GM21786 (cell line): ENCODE data around the gene SORCS1.

ENCODE experiments used
- ATAC-seq: cut with Tn5 transposase; IDR thresholded peaks from one replicate; pipeline ENCODE4 v1.9.1; 2021; ENCODE audit not compliant: unreplicated experiment

SORCS1 gene

DNA sequence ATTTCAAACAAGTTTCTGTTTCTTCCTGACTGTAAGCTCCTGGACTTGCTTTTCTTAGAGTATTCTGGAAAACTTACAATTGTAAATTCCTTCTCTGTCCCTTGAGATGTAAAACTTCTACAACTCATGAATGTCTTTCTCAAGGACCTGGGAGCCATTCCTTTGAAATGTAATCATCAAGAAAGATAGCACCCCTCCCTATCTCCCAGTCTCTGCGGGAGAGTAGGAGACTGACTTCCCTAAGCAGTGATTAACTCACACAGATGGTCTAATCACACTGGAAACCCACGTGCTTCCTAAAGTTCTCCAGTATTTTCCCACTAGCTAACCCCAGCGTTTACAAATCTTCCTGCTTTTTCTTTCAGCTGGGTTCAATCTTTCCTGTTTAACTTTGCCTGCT, 549.4 kb downstream of the SORCS1 start:
- no peak for ATAC-seq

DNA sequence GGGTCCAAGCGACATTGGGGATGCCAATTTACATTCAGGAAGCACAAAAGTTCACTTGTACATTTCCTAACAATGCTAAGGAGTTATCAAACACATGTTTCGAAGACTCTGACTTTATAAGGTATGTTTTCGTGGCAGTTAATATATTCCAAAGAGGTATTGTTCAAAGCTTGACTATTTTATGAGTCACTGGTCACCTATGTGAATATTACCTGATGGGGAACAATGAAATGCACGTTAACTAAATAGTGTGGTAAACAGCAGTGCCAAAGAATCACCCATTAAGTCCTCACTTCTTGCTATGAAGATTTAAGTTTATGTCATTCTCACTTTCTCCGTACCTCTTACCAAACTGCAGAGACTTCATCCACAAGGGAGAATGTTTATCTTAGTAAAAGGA, 550.2 kb downstream of the SORCS1 start:
- no peak for ATAC-seq

DNA sequence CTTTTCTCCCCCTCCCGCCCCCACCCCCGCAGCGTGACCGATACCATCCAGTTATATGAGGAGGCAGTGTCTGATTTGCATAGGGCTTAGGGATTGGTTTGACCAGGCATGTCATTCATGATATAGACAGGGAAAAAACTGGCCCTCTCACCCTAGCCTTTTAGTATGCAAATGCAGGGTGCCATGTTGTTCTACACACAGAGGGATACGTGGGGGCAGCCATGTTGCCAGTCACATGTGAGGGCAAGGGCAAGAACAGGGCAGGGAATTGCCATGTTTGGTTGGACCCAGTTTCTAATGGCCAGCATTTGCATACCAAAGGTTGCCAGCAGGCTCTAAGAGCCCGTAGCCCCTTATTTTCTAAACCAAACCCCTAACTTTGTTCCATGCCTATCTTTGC, 552.1 kb downstream of the SORCS1 start:
- no peak for ATAC-seq

- ATAC-seq = no peak
These were observed 554.8 kb downstream of the SORCS1 start for GRCh38 chr10:106609470-106610266.

DNA sequence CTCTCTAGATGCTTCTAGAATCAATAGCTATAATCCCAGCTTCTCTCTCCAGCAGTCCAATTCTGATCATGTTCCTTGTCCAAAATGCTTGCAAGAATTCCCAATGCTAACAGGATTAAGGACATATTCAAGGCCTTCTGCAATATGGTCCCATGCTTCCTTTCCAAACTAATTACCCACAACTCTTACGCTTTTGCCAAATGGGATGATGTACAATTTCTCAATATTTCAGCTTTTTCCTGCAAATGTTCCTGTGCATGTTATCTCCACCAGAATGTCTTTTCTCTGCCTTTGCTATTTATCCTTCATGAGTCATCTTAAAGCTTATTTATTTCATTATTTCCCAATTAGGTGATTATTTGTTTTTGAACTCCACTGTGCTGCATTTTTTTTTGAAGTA, 556.4 kb downstream of the SORCS1 start:
- no peak for ATAC-seq

DNA sequence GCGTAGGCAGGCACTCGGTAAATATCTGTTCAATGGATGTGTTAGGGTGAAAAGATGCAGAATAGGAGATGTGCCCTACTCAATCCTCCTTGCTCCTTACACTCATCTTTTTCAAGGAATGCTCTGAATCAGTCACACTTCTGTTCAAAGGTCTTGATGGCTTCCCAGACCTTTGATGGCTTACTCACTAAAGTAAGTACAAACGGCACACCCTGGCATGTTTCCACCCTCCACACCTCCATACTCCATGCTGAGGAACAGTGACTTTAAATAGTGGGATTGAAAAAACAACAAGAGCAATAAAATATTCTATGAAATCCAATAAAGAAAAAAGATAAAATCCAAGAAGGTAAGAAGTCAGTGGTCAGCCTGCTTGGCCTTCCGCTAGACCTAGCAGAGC, 569.2 kb downstream of the SORCS1 start:
- no peak for ATAC-seq

DNA sequence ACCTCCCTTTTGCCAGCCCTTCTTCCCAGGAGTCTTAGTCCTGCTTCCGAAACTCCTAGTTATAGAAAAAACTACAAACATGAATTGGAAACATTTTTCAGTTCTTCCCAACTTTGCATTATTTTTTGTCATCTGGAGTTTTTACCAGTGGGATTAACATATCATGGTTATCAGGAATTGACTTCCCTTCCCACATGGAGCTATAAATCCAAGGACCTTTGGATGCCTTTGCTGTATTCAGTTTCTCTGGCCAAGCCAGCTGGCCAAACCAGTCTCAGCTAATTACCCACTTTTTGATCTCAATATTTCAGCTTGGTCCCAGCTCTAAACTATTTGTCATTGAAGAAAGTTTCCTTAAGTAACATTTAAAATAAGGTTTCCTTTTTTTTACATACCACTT, 570.6 kb downstream of the SORCS1 start:
- no peak for ATAC-seq

DNA sequence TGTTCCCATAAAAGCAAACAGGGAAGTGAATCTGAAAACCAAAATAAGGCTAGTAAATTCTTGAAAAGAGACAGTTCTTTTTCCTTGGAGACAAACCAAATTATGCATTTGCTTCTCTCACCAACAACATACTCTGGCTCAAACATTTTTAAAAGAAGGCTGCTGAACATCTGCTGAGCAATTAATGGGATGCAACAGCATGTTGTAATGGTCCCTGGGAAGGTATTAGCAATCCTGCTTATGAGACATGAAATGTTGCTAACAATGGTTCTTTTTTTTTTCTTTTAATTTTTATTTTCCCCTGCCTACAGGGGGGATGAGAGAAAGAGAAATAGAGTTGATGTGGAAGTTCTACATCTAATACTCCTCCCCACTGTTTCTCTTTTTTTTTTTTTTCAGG, 572.1 kb downstream of the SORCS1 start:
- no peak for ATAC-seq

DNA sequence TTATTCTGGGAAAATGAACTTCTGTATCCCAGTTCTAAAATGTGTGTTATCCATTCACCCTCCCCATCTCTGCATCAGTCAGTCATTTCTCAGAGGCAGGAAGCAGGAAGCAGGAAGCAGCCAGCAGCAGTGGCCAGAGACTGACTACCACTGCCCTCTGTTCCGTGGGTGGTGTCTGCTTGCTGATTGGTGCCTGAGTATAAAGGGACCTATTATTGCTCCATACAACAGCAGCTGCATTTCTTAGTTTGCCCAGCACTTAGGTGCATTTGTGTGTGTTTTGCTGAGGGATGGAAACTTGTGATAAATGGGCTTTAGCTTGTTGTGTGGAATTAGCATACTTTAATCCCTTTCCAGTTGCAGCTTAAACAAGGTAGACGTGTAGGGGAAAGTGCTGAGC, 582.2 kb downstream of the SORCS1 start:
- ATAC-seq = no peak

GRCh38 chr10:106577756-106578155, 586.8 kb downstream of the SORCS1 start:
- no peak for ATAC-seq

DNA sequence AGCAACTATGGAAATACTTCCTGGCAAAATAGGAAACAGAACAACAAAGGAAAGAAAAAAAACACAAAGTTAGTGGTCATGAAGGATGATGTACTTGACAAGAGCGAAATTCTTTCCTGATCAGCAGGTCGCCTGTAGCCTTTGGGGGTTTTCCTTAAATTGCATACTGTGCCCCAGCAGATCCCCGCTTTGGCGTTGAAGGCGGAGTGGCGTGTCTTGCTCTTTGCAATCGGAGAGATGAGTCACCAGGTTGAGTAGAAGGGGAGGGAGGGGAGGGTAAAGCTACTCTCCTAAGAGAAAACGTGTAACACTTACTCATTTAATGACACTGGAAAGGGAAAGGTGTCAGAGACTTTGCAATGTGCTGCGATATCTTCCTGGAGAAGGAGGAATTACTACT, 587.2 kb downstream of the SORCS1 start:
- ATAC-seq = no peak

DNA sequence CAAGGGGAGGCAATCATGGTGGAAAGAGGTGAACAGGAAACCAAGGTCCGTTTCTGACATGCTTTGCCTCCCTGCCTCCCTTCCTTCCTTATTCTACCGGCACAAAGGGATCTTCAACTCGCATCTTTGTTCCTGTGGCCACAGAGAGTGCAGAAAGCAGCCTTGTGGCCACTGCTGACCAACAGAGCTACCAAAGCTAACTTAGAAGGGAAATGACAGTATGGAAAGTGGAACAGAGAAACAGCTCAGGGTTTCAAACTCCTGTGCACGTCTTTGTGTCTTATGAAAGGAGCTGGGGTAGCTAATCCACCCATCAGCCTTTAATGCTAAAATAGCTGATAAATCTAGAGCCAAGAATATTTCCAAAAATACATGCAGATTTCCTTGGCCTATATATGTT, 588.0 kb downstream of the SORCS1 start:
- ATAC-seq = peak; percentile 70

GRCh38 chr10:106573106-106573505, 591.4 kb downstream of the SORCS1 start:
- ATAC-seq = no peak

DNA sequence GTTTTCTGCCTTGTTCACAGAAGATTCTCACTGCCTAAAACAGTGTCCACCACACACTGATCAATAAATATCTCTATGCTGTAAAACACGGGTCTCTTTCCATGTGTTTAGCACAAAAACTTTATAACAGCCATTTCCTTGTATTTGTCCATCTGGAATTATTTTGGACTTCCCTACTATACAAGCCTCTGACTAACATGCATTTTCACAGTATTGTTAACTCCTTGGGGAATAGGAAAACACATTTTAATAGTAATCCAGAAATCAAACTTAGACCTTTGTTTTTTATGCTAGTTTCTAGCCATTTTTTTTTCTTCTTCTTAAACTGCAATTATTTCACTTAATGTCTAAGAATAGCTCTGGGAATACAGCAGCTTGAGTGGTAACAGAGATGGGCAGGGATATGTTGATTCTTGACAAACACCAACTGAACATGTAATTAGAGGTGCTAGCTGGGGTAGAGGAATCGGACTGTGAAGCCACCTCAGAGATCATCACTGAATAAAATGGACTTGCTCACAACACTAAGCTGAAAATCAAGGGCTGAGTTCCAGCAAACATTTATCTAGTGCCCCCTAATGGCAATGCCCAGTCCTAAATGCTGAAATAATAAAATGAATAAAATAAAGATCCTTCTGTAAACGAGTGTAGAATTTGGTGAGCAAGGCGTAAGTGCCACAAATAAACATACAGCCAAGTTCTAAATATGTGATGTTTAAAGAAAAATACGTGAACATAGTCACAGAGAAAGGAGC, 593.1 kb downstream of the SORCS1 start:
- no peak for ATAC-seq

DNA sequence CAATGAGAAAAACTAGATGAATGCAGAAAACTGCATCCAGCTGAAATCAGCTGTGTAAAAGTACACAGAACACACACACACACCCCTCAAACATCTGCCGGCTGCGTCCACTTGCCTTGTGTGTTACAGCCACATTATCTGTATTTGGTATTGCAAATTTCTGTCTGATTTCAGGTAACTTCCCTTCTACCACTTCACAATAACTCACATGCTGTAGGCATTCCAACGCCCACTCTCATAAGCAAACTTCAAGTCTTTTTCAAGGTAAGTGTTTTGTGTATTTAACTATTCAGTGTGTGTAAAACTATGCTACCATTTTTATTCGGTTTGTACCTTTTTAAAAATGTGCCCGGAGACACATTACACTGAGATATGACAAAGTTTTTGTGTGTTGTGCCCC, 594.2 kb downstream of the SORCS1 start:
- ATAC-seq = no peak

DNA sequence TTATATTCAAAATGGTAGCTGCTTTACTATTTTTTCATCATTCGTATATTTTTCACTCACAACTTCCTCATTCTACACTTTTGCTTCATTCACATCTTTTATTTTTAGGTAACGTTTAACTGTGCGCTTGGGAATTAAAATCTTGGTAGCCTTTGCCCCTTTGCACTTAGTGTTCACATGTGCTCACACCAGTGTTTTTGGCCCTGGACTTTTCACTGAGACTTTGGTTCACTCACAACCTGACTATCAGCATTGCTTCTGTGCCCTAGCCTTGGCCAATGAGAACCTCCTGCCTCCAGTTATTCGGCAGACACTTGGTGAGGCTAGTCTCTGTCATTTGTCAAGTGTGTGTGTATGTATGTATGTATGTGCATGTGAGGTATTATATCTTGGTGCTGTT, 596.9 kb downstream of the SORCS1 start:
- no peak for ATAC-seq

DNA sequence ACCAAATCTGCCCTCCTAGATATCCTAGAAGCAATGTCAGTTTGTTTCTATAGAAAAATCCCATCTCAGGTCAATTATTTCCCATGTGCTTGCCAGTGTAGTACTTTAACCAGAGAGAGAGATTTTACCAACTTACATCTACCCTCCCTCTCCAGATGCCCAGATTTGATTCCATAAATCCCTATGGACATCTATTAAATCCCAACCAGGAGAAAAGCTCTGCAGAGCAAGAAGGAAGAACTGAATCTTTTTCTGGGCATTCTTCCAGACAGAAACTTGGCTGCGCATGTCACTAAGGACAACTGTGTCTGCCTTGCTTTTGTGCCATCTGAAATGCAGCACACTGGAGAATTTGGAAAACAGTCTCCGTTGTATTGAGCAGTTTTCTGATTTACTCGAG, 597.6 kb downstream of the SORCS1 start:
- ATAC-seq = no peak

GRCh38 chr10:106565546-106565945, 599.0 kb downstream of the SORCS1 start:
- ATAC-seq = no peak

DNA sequence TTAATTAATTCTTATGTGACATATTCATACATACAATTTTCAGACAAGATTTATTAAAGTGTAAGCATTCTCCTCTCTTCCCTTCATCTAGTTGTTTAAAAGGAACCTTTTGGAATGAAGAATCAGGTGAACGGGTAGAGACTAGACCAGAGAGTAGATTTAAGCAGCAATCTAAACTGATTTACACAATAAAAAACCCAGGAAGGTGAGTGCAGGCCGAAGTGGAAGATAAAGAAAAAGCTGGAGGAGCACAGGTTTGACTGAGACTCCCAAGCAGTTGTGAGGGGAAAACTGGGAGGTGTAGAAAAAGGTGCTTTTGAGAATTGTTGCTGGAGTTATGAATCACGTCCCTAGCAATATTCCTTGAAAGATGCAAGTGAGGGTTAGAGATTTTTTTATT, 601.1 kb downstream of the SORCS1 start:
- ATAC-seq = no peak

DNA sequence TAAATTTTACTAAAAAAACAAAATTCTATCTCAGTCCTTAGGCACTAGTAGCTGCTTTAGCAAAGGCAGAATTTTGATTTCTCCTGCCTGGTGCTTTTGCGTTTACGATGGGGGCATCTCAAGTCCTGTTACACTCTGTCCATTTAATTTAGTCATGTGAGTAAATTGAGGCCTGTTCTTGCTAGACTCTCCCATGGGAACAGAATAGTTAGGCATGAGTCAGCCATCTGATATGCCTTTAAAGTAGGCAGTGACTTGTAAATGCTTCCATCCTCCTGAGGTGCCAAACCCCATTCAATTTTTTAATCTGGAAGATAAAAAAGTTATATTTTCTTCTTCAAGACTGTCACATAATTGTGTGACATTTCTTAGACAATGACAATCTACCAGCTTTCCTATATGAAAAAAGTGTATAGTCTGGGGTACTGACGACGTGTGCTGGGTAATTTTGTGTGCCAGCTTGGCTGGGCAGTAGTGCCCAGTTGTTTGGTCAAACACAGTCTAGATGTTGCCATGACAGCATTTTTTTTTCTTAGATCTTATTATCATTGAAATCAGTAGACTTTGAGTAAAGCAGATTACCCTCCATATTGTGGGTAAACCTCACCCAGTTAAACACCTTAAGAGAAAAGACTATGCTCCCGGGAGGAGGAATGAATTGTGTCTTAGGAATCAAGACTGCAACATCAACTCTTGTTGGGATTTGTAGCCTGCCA, 603.4 kb downstream of the SORCS1 start:
- no peak for ATAC-seq

- ATAC-seq = no peak
These were observed 605.1 kb downstream of the SORCS1 start for GRCh38 chr10:106559442-106559841.
